GM18909 (cell line): ENCODE measurements around the gene RAB11B.
"Not testable (repeated sequence)": the region's sequence is repeated elsewhere in the genome, so short reads cannot be mapped to it uniquely, and the experiment has no call there.

Experiments
- ATAC-seq: cut with Tn5 transposase; IDR thresholded peaks from one replicate; pipeline ENCODE4 v1.9.1; 2021; ENCODE audit warnings: mild to moderate bottlenecking; ENCODE audit not compliant: unreplicated experiment, poor library complexity

Gene RAB11B

DNA sequence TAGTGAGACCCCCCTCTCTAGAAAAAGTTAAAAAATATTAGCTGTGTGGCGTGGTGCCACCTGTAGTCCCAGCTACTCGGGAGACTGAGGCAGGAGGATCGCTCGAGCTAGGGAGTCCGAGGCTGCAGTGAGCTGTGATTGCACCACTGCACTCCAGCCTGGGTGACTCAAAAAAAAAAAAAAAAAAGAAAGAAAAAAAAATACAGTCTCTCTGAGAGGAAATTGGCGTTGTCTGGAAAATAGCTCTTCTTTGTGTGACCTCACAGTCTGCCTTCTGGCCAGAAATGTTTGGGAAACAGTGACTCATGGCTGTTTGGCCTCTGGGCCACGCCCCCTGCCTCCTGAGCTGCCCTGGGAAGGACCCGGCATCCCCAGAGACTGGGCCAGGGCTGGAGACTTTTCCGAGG, 33.7 kb downstream of the RAB11B start:
- ATAC-seq, result no peak

- ATAC-seq, result not testable (repeated sequence)
These were observed 35.2 kb downstream of the RAB11B start for GRCh38 chr19:8425331-8425730.

DNA sequence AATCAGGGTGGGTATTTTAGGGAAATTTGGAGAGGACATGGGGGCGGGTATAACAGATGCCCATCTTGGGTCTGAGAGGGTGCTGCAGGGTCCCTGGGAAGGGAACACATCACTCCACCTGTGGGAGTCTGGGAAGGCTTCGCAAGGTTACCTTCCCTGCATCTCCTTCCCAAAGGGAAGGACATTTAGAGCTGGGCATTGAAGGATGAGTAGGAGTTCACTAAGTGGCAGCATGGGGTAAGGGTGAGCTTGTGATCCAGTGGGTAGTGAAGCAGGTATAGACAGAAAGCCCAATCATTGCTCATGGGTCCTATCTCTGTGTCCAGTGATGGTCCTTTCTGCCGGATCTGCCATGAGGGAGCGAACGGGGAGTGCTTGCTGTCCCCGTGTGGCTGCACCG, 36.1 kb downstream of the RAB11B start:
- no peak for ATAC-seq

GRCh38 chr19:8429044-8429443, 38.9 kb downstream of the RAB11B start:
- ATAC-seq, result no peak

DNA sequence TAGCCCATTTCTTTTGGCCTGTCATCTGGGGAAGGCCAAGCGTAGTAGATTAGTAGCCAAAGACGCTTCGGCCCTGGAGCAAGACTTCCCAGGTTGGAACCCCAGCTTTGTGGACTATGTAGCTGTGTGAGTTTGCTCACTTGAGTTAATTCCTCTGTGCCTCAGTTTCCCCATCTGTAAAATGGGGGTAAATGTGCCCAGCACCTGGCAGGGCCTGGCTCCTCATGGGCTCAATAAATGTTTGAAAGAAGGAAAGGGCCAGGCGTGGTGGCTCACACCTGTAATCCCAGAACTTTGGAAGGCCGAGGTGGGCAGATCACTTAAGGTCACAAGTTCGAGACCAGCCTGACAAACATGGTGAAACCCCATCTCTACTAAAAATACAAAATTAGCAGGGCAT, 39.7 kb downstream of the RAB11B start:
- no peak for ATAC-seq

- no peak for ATAC-seq
These were observed 40.5 kb downstream of the RAB11B start for GRCh38 chr19:8430650-8431049.

GRCh38 chr19:8438236-8438635, 48.1 kb downstream of the RAB11B start:
- ATAC-seq, result no peak

DNA sequence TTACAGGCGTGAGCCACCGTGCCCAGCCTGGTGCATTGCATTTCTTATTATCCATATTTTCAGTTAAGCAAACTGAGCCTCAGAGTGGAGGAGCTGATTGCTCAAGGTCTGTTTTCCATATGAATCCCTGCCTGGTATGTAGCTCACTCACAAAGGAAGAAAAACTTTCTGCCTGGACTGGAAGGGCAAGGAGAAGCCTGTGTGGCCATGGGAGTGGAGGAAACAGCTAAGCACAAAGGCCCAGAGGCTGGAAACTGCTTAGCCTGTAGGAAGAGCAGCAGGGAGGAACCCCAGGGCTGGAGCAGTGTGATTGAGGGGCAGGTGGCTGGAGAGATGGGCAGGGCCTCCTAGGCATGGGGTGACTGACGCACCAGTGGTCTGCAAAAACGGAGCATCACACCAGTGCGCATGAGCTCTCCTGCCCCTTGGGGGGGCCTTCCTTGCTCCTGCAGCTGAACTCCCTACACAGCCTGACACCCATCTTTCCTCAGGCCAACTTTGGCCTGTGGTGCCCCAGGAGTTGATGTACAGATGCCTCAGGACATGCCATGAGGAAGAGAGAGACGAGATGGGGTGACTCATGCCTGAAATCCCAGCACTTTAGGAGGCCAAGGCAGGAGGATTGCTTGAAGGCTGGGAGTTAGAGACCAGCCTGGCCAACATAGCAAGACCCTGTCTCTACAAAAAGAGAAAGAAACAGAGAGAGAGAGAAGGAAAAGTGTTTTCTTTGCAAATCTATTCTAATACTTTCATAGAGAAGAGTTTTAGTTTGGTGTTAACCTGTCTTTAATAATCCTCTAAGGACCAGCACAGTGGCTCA, 51.8 kb downstream of the RAB11B start:
- ATAC-seq, result no peak

- ATAC-seq, result not testable (repeated sequence)
These were observed 54.0 kb downstream of the RAB11B start for GRCh38 chr19:8444140-8444676.

- ATAC-seq, result peak; percentile 93
These were observed 54.7 kb downstream of the RAB11B start, which contains the start of gene HNRNPM for GRCh38 chr19:8444677-8445487. HNRNPM (plus strand) TSS chr19:8444975; CDS start chr19:8444999, 24 bp downstream.

GRCh38 chr19:8445488-8446001, 55.4 kb downstream of the RAB11B start:
- ATAC-seq, result peak; percentile 28

DNA sequence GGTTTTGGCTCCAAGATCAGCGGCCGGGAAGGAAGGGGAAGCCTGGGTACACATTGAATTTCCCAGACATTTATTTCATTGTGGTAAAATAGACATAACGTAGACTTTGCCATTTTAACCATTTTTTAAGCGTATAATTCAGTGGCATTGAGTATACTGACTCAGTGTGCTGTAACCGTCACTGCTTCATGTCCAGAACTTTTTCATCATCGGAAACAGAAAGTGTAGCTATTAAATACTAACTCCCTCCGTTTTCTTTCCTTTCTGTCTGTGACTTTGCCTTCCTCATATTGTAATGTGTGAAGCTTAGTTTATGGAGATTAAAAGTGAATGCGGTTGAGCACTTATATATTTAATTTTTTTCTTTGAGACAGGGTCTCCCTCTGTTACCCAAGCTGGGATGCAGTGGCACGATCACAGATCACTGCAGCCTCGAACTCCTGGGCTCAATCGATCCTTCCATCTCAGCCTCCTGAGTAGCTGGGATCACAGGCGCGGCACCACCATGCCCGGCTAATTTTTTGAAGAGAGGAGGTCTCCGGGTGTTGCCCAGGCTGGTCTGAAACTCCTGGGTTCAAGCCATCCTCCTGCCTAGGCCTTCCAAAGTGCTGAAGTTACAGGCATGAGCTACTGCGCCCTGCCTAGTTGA, 56.0 kb downstream of the RAB11B start:
- no peak for ATAC-seq

- ATAC-seq, result no peak
These were observed 59.7 kb downstream of the RAB11B start for GRCh38 chr19:8449830-8450229.

DNA sequence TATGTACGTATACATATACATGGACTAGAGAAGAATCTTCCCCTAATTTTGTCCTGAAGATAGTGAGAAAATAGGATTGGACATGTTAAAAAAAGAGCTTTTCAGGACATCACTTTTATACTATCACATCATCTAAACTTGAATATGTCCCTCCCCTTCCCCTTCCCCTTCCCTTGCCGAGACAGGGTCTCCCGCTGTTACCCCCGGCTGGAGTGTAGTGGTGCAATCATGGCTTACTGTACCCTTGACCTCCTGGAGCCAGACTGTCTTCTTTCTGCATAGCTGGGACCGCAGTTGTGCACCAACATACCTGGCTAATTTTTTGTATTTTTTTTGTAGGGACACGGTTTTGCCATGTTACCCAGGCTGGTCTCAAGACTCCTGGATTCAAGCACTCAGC, 61.2 kb downstream of the RAB11B start:
- no peak for ATAC-seq

GRCh38 chr19:8451885-8452284, 61.7 kb downstream of the RAB11B start:
- ATAC-seq, result no peak

DNA sequence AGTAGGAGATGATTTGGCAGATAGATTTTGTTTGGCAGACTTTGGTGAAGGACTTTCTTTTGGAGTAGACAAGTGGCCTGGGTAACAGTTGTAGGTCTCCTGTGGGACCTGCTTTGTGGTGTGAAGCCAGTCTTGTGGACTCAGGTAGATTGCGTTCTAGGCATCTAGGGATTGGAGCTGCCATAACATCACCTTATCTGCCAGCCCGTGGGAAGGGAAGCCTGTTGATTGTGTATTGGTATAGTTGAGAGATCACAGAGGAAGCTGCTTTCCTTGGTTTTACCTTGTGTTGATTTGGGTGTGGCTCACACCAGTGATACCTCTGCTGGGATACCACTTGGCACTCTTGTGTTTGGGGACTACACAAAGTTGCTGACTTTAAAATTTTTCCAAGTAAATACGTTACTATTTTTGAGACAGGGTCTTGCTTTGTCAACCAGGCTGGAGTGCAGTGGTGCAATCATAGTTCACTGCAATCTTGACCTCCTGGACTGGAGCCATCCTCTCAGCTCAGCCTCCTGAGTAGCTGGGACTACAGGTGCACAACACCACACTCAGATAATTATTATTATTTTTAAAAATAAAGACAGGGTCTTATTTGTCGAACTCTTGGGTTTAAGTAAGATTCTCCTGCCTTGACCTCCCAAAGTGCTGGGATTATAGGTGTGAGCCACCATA, 62.4 kb downstream of the RAB11B start:
- no peak for ATAC-seq

DNA sequence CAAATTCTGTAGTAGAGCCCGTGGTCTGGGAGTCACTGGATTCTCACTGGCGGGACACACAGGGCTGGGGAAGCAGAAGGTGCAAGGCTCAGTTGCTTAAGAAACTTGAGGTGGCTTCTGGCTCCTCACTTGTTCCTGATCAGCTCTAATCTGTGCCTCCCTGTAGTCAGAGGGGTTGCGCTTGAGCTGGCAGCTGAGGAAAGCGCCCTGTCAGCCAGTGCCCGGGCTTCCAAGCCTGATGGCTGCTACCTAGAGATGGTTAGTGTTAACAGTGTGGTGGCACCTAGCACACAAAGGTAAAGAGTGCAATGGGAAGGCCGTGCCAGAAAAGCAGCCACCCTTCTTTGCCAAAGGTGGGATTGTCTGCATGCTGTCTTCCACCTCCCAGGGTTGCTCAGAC, 63.5 kb downstream of the RAB11B start:
- ATAC-seq, result no peak
